SK-N-SH treated with all-trans-retinoic acid at 6 μM for 48 hours (cell line): ENCODE data around the gene YOD1.

ENCODE experiments used
- CREB5 ChIP-seq: fragments of 250-450 bp; sonication (Bioruptor Pico); IDR thresholded peaks from 2 replicates; pipeline ENCODE4 v1.5.1; 2020; ENCODE audit warnings: low read depth, mild to moderate bottlenecking, moderate library complexity
- CSRNP3 ChIP-seq: fragments of 250-450 bp; sonication (Bioruptor Pico); IDR thresholded peaks from 2 replicates; pipeline ENCODE4 v1.5.1; 2021; ENCODE audit warnings: mild to moderate bottlenecking, moderate library complexity
- ISL1 ChIP-seq: fragments of 250-450 bp; sonication (Bioruptor Pico); IDR thresholded peaks from 2 replicates; pipeline ENCODE4 v2.1.2; 2022; ENCODE audit warnings: mild to moderate bottlenecking, moderate library complexity
- PATZ1 ChIP-seq: fragments of 250-450 bp; sonication (Bioruptor Pico); IDR thresholded peaks from 2 replicates; pipeline ENCODE4 v1.8.0; 2020; ENCODE audit warnings: mild to moderate bottlenecking, moderate library complexity, borderline replicate concordance
- SNAI2 ChIP-seq: fragments of 250-450 bp; sonication (Bioruptor Pico); IDR thresholded peaks from 2 replicates; pipeline ENCODE4 v1.5.0; 2020; ENCODE audit warnings: mild to moderate bottlenecking, moderate library complexity

- no peak for TF ChIP-seq CSRNP3 (CRISPR knock-in tag)
- TF ChIP-seq SNAI2 (CRISPR knock-in tag) = no peak
- TF ChIP-seq PATZ1 = no peak
- TF ChIP-seq ISL1 = no peak
- no peak for TF ChIP-seq CREB5 (CRISPR knock-in tag)
Measured at GRCh38 chr1:207093944-207094343, 42.9 kb upstream of the YOD1 start.
